Activated gamma-delta T cell treated with anti-CD3 and anti-CD28 coated beads, Interleukin-2, amount 50 U/mL, for 16 hours (primary cell): ENCODE data around the gene EPM2AIP1.
"Not testable (repeated sequence)": the region's sequence is repeated elsewhere in the genome, so short reads cannot be mapped to it uniquely, and the experiment has no call there.

ENCODE experiments used
- DNase-seq: peaks from one replicate; pipeline ENCODE4 v3.0.0-alpha.2; 2020; ENCODE audit warnings: low read depth

Gene EPM2AIP1

GRCh38 chr3:36993326-36994283, 674 bp upstream of the EPM2AIP1 start, which contains the start of gene MLH1:
MLH1 (plus strand) TSS chr3:36993518; CDS start chr3:36993548, 30 bp downstream.
- peak; percentile 98 for DNase-seq

GRCh38 chr3:36991923-36992805, 767 bp downstream of the EPM2AIP1 start:
- DNase-seq = no peak

GRCh38 chr3:36991147-36991546, 1.8 kb downstream of the EPM2AIP1 start:
- DNase-seq = no peak

- DNase-seq = no peak
These were observed 3.4 kb downstream of the EPM2AIP1 start for GRCh38 chr3:36989568-36989967.

- no peak for DNase-seq
These were observed 3.9 kb downstream of the EPM2AIP1 start for GRCh38 chr3:36989005-36989404.

- no peak for DNase-seq
These were observed 4.6 kb downstream of the EPM2AIP1 start for GRCh38 chr3:36988356-36988755.

- DNase-seq = no peak
These were observed 11.9 kb downstream of the EPM2AIP1 start for GRCh38 chr3:36981006-36981405.

GRCh38 chr3:36973139-36973538, 19.8 kb downstream of the EPM2AIP1 start:
- DNase-seq = no peak

GRCh38 chr3:36972163-36972562, 20.8 kb downstream of the EPM2AIP1 start:
- DNase-seq = no peak

GRCh38 chr3:36969540-36970432, 23.1 kb downstream of the EPM2AIP1 start:
- peak; percentile 5 for DNase-seq

GRCh38 chr3:36969085-36969484, 23.8 kb downstream of the EPM2AIP1 start:
- DNase-seq = no peak

GRCh38 chr3:36965440-36965839, 27.5 kb downstream of the EPM2AIP1 start:
- DNase-seq = no peak

- no peak for DNase-seq
These were observed 28.1 kb downstream of the EPM2AIP1 start for GRCh38 chr3:36964817-36965216.

- no peak for DNase-seq
These were observed 28.6 kb downstream of the EPM2AIP1 start for GRCh38 chr3:36964331-36964730.

GRCh38 chr3:36963008-36963407, 29.9 kb downstream of the EPM2AIP1 start:
- not testable (repeated sequence) for DNase-seq

- no peak for DNase-seq
These were observed 32.4 kb downstream of the EPM2AIP1 start for GRCh38 chr3:36960502-36960901.

- DNase-seq = no peak
These were observed 33.1 kb downstream of the EPM2AIP1 start for GRCh38 chr3:36959821-36960220.

GRCh38 chr3:36957862-36958686, 34.9 kb downstream of the EPM2AIP1 start:
- no peak for DNase-seq

GRCh38 chr3:36957063-36957462, 35.9 kb downstream of the EPM2AIP1 start:
- DNase-seq = no peak

- no peak for DNase-seq
These were observed 36.8 kb downstream of the EPM2AIP1 start for GRCh38 chr3:36956155-36956554.
